SIG-M5 treated with dmso at 0.1 percent for 504 hours (cell line): ENCODE measurements around the gene TAF10.

Experiments used
- DNase-seq: peaks from one replicate; lab custom pipeline; 2025; ENCODE audit not compliant: unreplicated experiment; lab: John Stamatoyannopoulos, UW

TAF10 gene

GRCh38 chr11:6561288-6561687 is 50.7 kb downstream of the TAF10 start:
- no peak for DNase-seq
